IMR-90 (cell line): ENCODE data around the gene PRKCB. TPM values are rescaled to one million over a fixed set of nuclear protein-coding genes. Genes with fewer than 3 reads are reported as not detected.

Experiments used
- ATAC-seq: fragments of 200-7000 bp; cut with Tn5 transposase; 2 replicates; pipeline ENCODE4 v1.9.1; 2020; ENCODE audit warnings: low read depth, mild to moderate bottlenecking, moderate library complexity
- BruUV-seq: library from RNA; stranded (reverse); fragments of 400-500 nt; replicated peaks from 2 replicates; lab custom pipeline; 2021; lab: Mats Ljungman, UMichigan
- CTCF ChIA-PET: fragments of 300-600 bp; formaldehyde crosslinking; extraction: SDS; loops from one replicate; lab custom pipeline; 2021; ENCODE audit warnings: antibody characterized with exemption; lab: Yijun Ruan, JAX
- POLR2A ChIA-PET: fragments of 300-600 bp; sonication (Branson Sonifier 250); formaldehyde crosslinking; loops from one replicate; lab custom pipeline; 2022; ENCODE audit warnings: antibody characterized with exemption; ENCODE audit not compliant: unreplicated experiment; lab: Charles Lee
- DNase-seq: peaks from one replicate; pipeline ENCODE4 v3.0.0; 2013
- H2AFZ ChIP-seq: replicated peaks from 2 replicates; pipeline ENCODE3; 2013; ENCODE audit warnings: low read length, mild to moderate bottlenecking; ENCODE audit not compliant: poor library complexity
- H2AK5ac ChIP-seq: 2 replicates; pipeline ENCODE4 v1.6.1; 2013; ENCODE audit warnings: low read depth, low read length, inconsistent platforms
- H2AK9ac ChIP-seq: replicated peaks from 2 replicates; pipeline ENCODE3; 2013; ENCODE audit warnings: mild to moderate bottlenecking, low read depth, low read length, moderate library complexity; ENCODE audit not compliant: poor library complexity
- H2BK120ac ChIP-seq: 2 replicates; pipeline ENCODE4 v1.6.1; 2013; ENCODE audit warnings: low read depth, low read length, inconsistent platforms
- H2BK15ac ChIP-seq: 3 replicates; pipeline ENCODE4 v1.6.1; 2013; ENCODE audit warnings: low read depth, low read length, inconsistent platforms
- H2BK20ac ChIP-seq: 2 replicates; pipeline ENCODE4 v1.6.1; 2013; ENCODE audit warnings: low read depth, mild to moderate bottlenecking, inconsistent platforms, low read length, moderate library complexity
- H2BK5ac ChIP-seq: 2 replicates; pipeline ENCODE4 v1.6.1; 2013; ENCODE audit warnings: mild to moderate bottlenecking, low read depth, low read length, inconsistent platforms; ENCODE audit not compliant: poor library complexity, severe bottlenecking
- H3K14ac ChIP-seq: replicated peaks from 2 replicates; pipeline ENCODE4 v1.6.1; 2013; ENCODE audit warnings: low read depth, low read length, inconsistent platforms
- H3K18ac ChIP-seq: 2 replicates; pipeline ENCODE4 v1.6.1; 2013; ENCODE audit warnings: low read depth, low read length, control low read depth
- H3K23ac ChIP-seq: 2 replicates; pipeline ENCODE4 v1.6.1; 2013; ENCODE audit warnings: low read depth, low read length, inconsistent platforms
- H3K27ac ChIP-seq: 2 replicates; pipeline ENCODE4 v1.5.1; 2013; ENCODE audit warnings: mild to moderate bottlenecking, control low read depth, low read length; ENCODE audit not compliant: insufficient read depth
- H3K27me3 ChIP-seq: 2 replicates; pipeline ENCODE4 v1.6.1; 2013; ENCODE audit warnings: low read length; ENCODE audit not compliant: control insufficient read depth, insufficient read depth
- H3K36me3 ChIP-seq: 2 replicates; pipeline ENCODE4 v1.6.1; 2013; ENCODE audit warnings: low read length, mixed read lengths; ENCODE audit not compliant: control insufficient read depth, insufficient read depth
- H3K4ac ChIP-seq: 2 replicates; pipeline ENCODE4 v1.6.1; 2013; ENCODE audit warnings: low read depth, low read length, inconsistent platforms
- H3K4me1 ChIP-seq: 2 replicates; pipeline ENCODE4 v1.6.1; 2013; ENCODE audit warnings: low read length, mixed read lengths; ENCODE audit not compliant: control insufficient read depth, insufficient read depth
- H3K4me2 ChIP-seq: 2 replicates; pipeline ENCODE4 v1.6.1; 2013; ENCODE audit warnings: low read depth, mild to moderate bottlenecking, control low read depth, low read length, moderate library complexity
- H3K4me3 ChIP-seq: 2 replicates; pipeline ENCODE4 v1.5.1; 2013; ENCODE audit warnings: low read depth, mild to moderate bottlenecking, control low read depth, low read length, moderate library complexity; ENCODE audit not compliant: insufficient read depth
- H3K56ac ChIP-seq: 2 replicates; pipeline ENCODE4 v1.6.1; 2013; ENCODE audit warnings: low read length, inconsistent platforms; ENCODE audit not compliant: insufficient read depth; ENCODE audit errors: extremely low read depth
- H3K79me1 ChIP-seq, 2 experiments: 2 replicates each; pipeline ENCODE4 v1.6.1; 2013; ENCODE audit warnings: low read length in 2 of 2, inconsistent platforms in 1 of 2, low read depth in 1 of 2
- H3K9ac ChIP-seq: 2 replicates; pipeline ENCODE4 v1.6.1; 2013; ENCODE audit warnings: low read depth, low read length, control low read depth
- H3K9me1 ChIP-seq: 2 replicates; pipeline ENCODE4 v1.6.1; 2013; ENCODE audit warnings: low read length, inconsistent platforms; ENCODE audit not compliant: insufficient read depth
- H3K9me3 ChIP-seq: 2 replicates; pipeline ENCODE4 v1.6.1; 2013; ENCODE audit warnings: low read length; ENCODE audit not compliant: control insufficient read depth, insufficient read depth
- H4K20me1 ChIP-seq: 2 replicates; pipeline ENCODE4 v1.6.1; 2013; ENCODE audit warnings: low read length, inconsistent platforms; ENCODE audit not compliant: insufficient read depth
- H4K5ac ChIP-seq: 2 replicates; pipeline ENCODE4 v1.6.1; 2013; ENCODE audit warnings: mild to moderate bottlenecking, low read depth, low read length, control low read depth
- H4K8ac ChIP-seq, 2 experiments: 2 replicates each; pipeline ENCODE4 v1.6.1; 2013; ENCODE audit warnings: low read depth in 2 of 2, low read length in 2 of 2, control low read depth in 1 of 2, inconsistent platforms in 1 of 2
- H4K91ac ChIP-seq: 2 replicates; pipeline ENCODE4 v1.6.1; 2013; ENCODE audit warnings: low read depth, low read length, inconsistent platforms; ENCODE audit not compliant: insufficient read depth
- BHLHE40 ChIP-seq: fragments of 150-350 bp; IDR thresholded peaks from 2 replicates; pipeline ENCODE4 v1.6.1; 2016; ENCODE audit warnings: mild to moderate bottlenecking, low read depth, low read length
- CEBPB ChIP-seq: IDR thresholded peaks from 2 replicates; pipeline ENCODE4 v1.6.1; 2012; ENCODE audit warnings: low read depth, low read length, improper control_type of control experiment
- CHD1 ChIP-seq: IDR thresholded peaks from 2 replicates; pipeline ENCODE4 v1.6.1; 2012; ENCODE audit warnings: low read depth, low read length, improper control_type of control experiment
- CTCF ChIP-seq: conservative IDR thresholded peaks from 2 replicates; pipeline ENCODE4 v1.5.1; 2012; ENCODE audit warnings: mild to moderate bottlenecking, low read depth, low read length, improper control_type of control experiment
- ELK1 ChIP-seq: fragments of 150-350 bp; IDR thresholded peaks from 2 replicates; pipeline ENCODE4 v1.6.1; 2016; ENCODE audit warnings: low read depth, mild to moderate bottlenecking, low read length, moderate library complexity, borderline replicate concordance
- FOS ChIP-seq: fragments of 150-350 bp; IDR thresholded peaks from 2 replicates; pipeline ENCODE4 v1.6.1; 2016; ENCODE audit warnings: low read depth, low read length
- MAFK ChIP-seq: IDR thresholded peaks from 2 replicates; pipeline ENCODE4 v1.6.1; 2012; ENCODE audit warnings: low read depth, low read length, improper control_type of control experiment
- MAZ ChIP-seq: IDR thresholded peaks from 2 replicates; pipeline ENCODE4 v1.6.1; 2012; ENCODE audit warnings: low read depth, mild to moderate bottlenecking, low read length, improper control_type of control experiment, moderate library complexity, borderline replicate concordance
- MXI1 ChIP-seq: IDR thresholded peaks from 2 replicates; pipeline ENCODE4 v1.6.1; 2012; ENCODE audit warnings: low read depth, mild to moderate bottlenecking, low read length, moderate library complexity, borderline replicate concordance
- NFE2L2 ChIP-seq: fragments of 150-350 bp; IDR thresholded peaks from 2 replicates; pipeline ENCODE4 v1.6.1; 2016; ENCODE audit warnings: low read depth, mild to moderate bottlenecking, low read length
- POLR2A ChIP-seq: IDR thresholded peaks from 2 replicates; pipeline ENCODE4 v1.6.1; 2012; ENCODE audit warnings: mild to moderate bottlenecking, low read depth, low read length
- RAD21 ChIP-seq: IDR thresholded peaks from 2 replicates; pipeline ENCODE4 v1.6.1; 2012; ENCODE audit warnings: low read length, improper control_type of control experiment
- RCOR1 ChIP-seq: IDR thresholded peaks from 2 replicates; pipeline ENCODE4 v1.6.1; 2012; ENCODE audit warnings: mild to moderate bottlenecking, low read length, improper control_type of control experiment; ENCODE audit not compliant: insufficient replicate concordance
- RFX5 ChIP-seq: IDR thresholded peaks from 2 replicates; pipeline ENCODE4 v1.8.0; 2012; ENCODE audit warnings: low read depth, mild to moderate bottlenecking, low read length, moderate library complexity
- SMC3 ChIP-seq: fragments of 150-350 bp; IDR thresholded peaks from 2 replicates; pipeline ENCODE4 v1.6.1; 2016; ENCODE audit warnings: low read depth, mild to moderate bottlenecking, antibody characterized with exemption, low read length, moderate library complexity
- WGBS, 2 experiments: methylation state at CpG; one replicate each; pipeline versions ENCODE4 v1.1.5 to v1.1.7; 2013; ENCODE audit warnings: missing lambda C conversion rate in 2 of 2; ENCODE audit not compliant: insufficient read length in 1 of 2; ENCODE audit errors: extremely low coverage in 2 of 2; 5-methylcytosine and 5-hydroxymethylcytosine counted together
- dilution Hi-C: fragments of 300-500 bp; cut with HindIII; formaldehyde crosslinking; loops from one replicate; pipeline ENCODE4 v1.14.3; 2018; ENCODE audit warnings: low sequenced_read_pairs; ENCODE audit not compliant: unreplicated experiment
- in situ Hi-C: fragments of 300-500 bp; cut with MboI; formaldehyde crosslinking; loops from 3 replicates; pipeline ENCODE4 v1.14.3; 2019; ENCODE audit warnings: low sequenced_read_pairs, inconsistent platforms, mixed read lengths
- intact Hi-C: fragments of 100-400 bp; cut with micrococcal nuclease; formaldehyde crosslinking; loops from 2 replicates; pipeline ENCODE4 v1.10.0; 2022
- polyA plus RNA-seq, 3 experiments: library from polyadenylated mRNA; depleted of rRNA; stranded (reverse); fragments of >200 nt; gene quantifications; 2 replicates each; pipeline ENCODE4 v1.2.3, GENCODE V29; 2012; ENCODE audit warnings: low replicate concordance in 1 of 3
- total RNA-seq: library from RNA; depleted of rRNA; stranded (reverse); fragments of >200 nt; gene quantifications from 2 replicates; pipeline ENCODE4 v1.2.3, GENCODE V29; 2012
- TF ChIP-seq, protein P1 (sequence below): fragments of 150-350 bp; IDR thresholded peaks from 2 replicates; pipeline ENCODE4 v1.6.1; 2017; ENCODE audit warnings: mild to moderate bottlenecking, antibody characterized with exemption, low read length, low read depth

Gene PRKCB
- total and polyA plus RNA-seq, 2 of the 4 experiments (the other 2 are of a cell fraction) = under 0.01 TPM; not detected in 1

- H2BK5ac ChIP-seq = no peak overlapping the region
- H2BK20ac ChIP-seq = no peak overlapping the region
- no peak overlapping the region for H3K4me3 ChIP-seq
- BruUV-seq = no TSS peak
- no peaks in the 10 kb centered on the region for H3K36me3 ChIP-seq
- H2AK9ac ChIP-seq = no peak overlapping the region
- no peak overlapping the region for H2AK5ac ChIP-seq
- H3K79me1 ChIP-seq = no peaks in the 10 kb centered on the region
- no peak overlapping the region for H3K27ac ChIP-seq
- WGBS, 2 experiments = no CpG with 5 or more reads among the region's 2 CpGs
- no peak overlapping the region for H4K91ac ChIP-seq
- in situ Hi-C loops = no loop called here
- dilution Hi-C loops = no loop called here
- intact Hi-C loops = no loop called here
- H2BK120ac ChIP-seq = no peak overlapping the region
- H3K56ac ChIP-seq = no peak overlapping the region
- POLR2A ChIA-PET = no interaction called here
- no peaks in the 10 kb centered on the region for H3K9me3 ChIP-seq
- no peak overlapping the region for H4K5ac ChIP-seq
- no peak overlapping the region for H2BK15ac ChIP-seq
- no peak overlapping the region for H3K4me2 ChIP-seq
- no peak overlapping the region for H3K9ac ChIP-seq
- no peaks in the 10 kb centered on the region for H3K4me1 ChIP-seq
- H3K18ac ChIP-seq = no peak overlapping the region
- TF ChIP-seq NFE2L2 = no peak
- no peak for TF ChIP-seq SMC3
- TF ChIP-seq RAD21 = no peak
- no peak for TF ChIP-seq CHD1
- no peak for TF ChIP-seq BHLHE40
- TF ChIP-seq RFX5 = no peak
- TF ChIP-seq CEBPB = no peak
- TF ChIP-seq ELK1 = no peak
- no peak for TF ChIP-seq RCOR1
- no peak for TF ChIP-seq POLR2A
- no peak for TF ChIP-seq MXI1
- no peak for TF ChIP-seq MAZ
- TF ChIP-seq MAFK = no peak
- no peak for TF ChIP-seq CTCF
- no peak for TF ChIP-seq FOS
- TF ChIP-seq, protein P1, sequence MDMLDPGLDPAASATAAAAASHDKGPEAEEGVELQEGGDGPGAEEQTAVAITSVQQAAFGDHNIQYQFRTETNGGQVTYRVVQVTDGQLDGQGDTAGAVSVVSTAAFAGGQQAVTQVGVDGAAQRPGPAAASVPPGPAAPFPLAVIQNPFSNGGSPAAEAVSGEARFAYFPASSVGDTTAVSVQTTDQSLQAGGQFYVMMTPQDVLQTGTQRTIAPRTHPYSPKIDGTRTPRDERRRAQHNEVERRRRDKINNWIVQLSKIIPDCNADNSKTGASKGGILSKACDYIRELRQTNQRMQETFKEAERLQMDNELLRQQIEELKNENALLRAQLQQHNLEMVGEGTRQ = no peak
- ATAC-seq (no peak), DNase-seq (no peak)
- CTCF ChIA-PET = no interaction called here
- no peaks in the 10 kb centered on the region for H3K9me1 ChIP-seq
- no peak overlapping the region for H3K14ac ChIP-seq
- no peak overlapping the region for H2AFZ ChIP-seq
- H3K23ac ChIP-seq = no peak overlapping the region
- no peak overlapping the region for H4K8ac ChIP-seq
- no peaks in the 10 kb centered on the region for H3K27me3 ChIP-seq
- H3K4ac ChIP-seq = no peak overlapping the region
- H4K20me1 ChIP-seq = no peaks in the 10 kb centered on the region
Observed at GRCh38 chr16:24101431-24101830, 265.6 kb downstream of the PRKCB start.
